C4-2B (cell line): ENCODE measurements around the gene KCNJ15.

Source experiments
- H3K27ac ChIP-seq: fragments of 450-650 bp; 2 replicates; pipeline ENCODE4 v1.5.1; 2017
- CTCF ChIP-seq: fragments of 450-650 bp; conservative IDR thresholded peaks from 2 replicates; pipeline ENCODE4 v1.5.1; 2017; ENCODE audit warnings: mild to moderate bottlenecking
- ZFX ChIP-seq: fragments of 450-650 bp; IDR thresholded peaks from 2 replicates; pipeline ENCODE4 v1.6.1; 2017

KCNJ15 gene

GRCh38 chr21:38301321-38302214 is 44.8 kb downstream of the KCNJ15 start:
- no peak for TF ChIP-seq CTCF
- TF ChIP-seq ZFX: no peak
- H3K27ac ChIP-seq: no peak overlapping the region

- TF ChIP-seq ZFX: no peak
- TF ChIP-seq CTCF: no peak
- H3K27ac ChIP-seq: no peak overlapping the region
These were observed 46.5 kb downstream of the KCNJ15 start for GRCh38 chr21:38303300-38303699.

DNA sequence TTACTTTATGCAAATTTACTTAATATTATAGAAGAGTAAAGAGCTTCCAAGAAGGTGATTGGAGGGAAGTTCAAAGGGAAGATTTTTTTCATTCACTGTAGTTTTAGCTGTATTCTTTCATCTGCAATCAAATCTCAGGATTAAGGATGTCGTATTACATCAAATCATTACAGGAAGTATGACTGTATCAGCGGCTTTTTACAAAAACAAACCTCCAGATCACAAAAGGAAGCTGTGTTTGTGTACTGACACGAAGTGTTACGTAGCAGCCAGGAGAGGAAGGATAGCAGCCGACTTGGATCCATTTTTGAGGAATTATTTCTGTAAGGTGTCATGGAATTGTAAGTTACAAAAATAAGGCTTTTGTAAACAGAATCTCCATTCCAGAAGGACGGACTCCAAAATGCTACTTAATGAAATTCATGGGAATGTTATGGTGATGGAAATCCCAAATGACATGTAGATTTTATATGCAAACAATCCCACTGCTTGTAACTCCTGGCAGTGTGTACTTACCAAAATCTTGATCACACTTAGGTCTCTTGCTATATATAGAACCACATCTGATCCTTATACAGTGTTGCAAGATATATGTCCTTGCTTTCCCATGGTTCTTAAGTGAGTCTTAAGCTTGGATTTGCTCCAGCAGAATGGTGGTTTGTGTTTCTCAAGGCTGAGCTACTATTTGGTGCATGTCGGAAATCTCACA is 49.8 kb downstream of the KCNJ15 start:
- no peak for TF ChIP-seq CTCF
- no peak for TF ChIP-seq ZFX
- H3K27ac ChIP-seq: no peak overlapping the region

- no peak overlapping the region for H3K27ac ChIP-seq
- no peak for TF ChIP-seq ZFX
- TF ChIP-seq CTCF: no peak
These were observed 51.2 kb downstream of the KCNJ15 start for GRCh38 chr21:38307771-38308531.

DNA sequence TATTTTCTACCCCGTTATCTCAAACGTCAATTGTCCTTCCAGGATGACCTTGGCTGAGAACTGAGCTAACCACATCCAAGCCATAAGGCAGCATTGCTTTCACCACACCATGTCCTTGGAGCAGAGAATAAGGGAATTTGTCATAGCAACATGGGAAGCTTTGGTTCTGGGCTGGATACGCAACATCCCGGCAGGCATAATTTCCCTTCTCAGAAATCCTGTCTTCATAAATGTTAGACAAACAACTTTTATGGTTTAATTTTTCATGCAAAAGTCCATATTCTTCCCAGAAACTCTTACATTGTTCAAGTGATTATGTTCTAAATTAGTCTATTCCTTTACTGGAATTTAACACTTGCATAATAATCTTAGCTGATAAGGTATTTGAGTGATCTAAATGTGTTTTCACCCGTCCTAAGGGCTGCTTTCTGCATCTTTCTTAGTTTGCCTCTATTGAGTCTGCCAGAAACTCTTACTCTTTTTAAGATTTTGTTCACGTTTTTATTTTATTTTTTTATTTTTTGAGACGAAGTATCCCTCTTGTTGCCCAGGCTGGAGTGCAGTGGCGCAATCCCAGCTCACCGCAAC is 51.8 kb downstream of the KCNJ15 start:
- H3K27ac ChIP-seq: no peak overlapping the region
- no peak for TF ChIP-seq CTCF
- no peak for TF ChIP-seq ZFX

DNA sequence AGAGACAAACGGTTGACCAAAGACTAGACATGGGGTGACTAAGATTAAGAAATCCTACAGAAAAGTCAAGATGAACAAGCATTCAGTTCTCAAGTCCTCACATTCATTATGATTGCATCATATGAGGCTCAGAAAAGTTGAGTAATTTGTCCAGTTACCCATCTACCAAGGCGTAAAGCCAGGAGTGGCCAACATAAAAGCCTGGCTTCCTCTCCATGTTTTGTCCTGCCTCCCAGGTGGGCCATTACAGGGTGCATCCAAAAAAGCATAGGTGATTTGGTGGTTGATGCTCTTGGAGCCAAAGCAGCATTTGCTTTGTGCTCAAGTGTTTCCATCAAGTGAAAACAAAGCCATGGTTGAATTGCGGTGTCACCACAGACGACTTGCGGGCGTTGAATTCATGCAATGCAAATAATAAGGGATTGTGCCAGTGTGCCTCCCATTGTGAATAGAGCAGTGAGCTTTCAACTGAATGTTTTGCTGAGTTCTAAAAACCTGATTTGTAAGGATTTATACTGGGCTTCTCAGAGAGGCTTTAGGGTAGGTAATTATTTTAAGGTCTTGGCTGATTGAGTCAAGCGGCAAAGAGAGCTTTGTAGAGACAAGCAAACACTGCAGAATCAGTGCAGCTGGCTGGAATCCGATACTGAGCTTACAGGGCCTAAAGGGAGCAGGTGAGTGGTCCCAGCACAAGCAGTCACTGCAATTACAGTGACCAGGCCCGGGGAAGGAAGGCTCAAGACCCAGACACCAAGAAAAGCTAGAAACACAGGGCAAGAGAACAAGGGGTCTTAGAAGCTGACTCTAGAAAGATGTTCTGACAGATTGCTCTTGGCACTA is 54.1 kb downstream of the KCNJ15 start:
- TF ChIP-seq CTCF (no peak), ZFX (no peak)
- H3K27ac ChIP-seq: no peak overlapping the region
